NCI-H1092 (cell line): ENCODE measurements around the gene ZNF678.

Experiments used
- DNase-seq: peaks from one replicate; lab custom pipeline; 2025; lab: John Stamatoyannopoulos, UW

ZNF678 gene

DNA sequence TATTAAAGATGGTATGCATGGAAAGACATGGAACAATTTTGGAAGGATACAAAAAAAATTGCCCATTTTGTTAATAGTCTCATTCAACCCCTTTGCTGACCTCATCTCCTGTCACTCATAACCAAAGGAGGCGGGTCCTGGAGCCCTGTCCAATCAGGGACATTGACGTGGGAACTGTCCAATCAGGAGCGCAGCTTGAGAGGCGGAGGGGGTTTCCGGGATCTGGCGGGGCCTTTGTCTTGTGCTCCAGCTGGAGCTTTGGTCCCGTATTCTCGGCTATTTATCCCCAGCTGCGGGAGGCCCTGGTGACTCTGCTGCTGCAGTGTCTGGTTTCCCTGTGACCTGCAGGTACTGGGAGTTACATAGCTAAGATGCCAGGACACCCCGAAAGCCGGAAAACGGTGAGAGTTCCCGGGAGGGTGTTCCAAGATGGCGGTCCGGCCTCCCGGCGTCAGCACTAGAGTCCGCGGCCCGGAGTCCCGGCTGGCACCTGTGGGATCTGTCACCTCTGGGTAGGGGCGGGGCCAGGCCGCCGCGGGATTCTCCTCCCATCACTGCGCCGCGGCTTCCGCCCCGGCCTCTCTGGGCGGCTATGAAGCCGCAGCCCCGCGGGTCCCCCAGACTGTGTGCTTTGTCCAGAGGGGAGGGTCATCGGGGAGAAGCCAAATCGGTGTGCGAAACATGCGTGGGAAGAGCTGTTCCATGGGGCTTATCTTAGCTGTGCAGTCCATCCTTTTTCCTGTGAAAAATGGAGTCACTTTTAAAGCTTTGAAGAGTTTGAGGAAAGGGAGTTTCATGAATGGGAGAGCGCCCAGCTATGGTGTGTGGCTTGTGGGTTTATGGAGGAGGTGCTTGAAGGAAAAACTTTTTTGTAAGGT lies at the start of gene ZNF678:
ZNF678 (plus strand) TSS at position 233 of the 878 bp plus-strand sequence. CDS start 87,436 bp downstream, outside the sequence.
- DNase-seq: peak; percentile 97

DNA sequence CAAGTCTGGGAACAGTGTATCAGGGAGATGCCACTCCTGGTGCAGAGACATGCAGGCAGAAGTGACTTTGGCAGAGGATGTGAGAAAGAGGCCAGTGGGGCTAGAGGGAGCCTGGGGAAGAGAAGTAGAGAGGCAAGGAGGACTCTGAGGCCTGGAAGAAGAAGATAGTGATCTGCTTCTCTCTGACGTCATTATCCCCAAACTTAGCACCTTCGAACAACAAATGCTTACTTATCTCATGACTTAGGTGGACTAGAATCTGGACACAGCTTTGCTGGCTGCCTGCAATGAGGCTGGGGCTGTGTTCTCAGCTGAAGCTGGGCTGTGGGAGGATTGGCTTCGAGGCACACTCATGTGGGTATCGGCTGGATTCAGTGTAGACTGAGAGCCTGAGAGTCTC lies 44.5 kb upstream of the ZNF678 start:
- no peak for DNase-seq

DNA sequence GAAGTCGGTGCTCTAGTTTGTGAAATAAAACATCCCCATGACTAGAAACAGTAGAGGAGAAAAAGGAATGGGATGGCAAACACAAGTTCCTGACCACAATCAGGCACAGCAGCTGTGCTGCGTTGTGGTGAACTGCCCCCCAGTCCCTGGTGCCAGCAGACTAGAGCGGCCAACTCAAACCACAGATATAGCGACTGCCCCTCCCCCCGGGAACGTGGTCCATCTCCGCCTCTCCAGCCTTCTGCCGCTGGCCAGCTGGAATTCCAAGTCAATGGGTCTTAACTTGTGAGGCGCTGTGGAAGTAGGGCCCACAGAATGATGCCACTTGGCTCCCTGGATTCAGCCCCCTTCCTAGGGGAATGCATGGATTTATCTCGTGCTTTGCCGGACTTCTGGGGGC lies 41.6 kb upstream of the ZNF678 start:
- no peak for DNase-seq

DNA sequence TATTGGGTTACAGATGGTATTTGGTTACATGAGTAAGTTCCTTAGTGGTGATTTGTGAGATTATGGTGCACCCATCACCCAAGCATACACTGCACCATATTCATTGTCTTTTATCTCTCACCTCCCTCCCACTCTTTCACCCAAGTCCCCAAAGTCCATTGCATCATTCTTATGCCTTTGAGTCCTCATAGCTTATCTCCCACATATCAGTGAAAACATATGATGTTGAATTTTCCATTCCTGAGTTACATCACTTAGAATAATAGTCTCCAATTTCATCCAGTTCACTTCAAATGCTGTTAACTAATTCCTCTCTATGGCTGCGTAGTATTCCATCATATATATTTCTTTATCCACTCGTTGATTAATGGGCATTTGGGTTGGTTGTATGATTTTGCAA lies 36.8 kb upstream of the ZNF678 start:
- no peak for DNase-seq

DNA sequence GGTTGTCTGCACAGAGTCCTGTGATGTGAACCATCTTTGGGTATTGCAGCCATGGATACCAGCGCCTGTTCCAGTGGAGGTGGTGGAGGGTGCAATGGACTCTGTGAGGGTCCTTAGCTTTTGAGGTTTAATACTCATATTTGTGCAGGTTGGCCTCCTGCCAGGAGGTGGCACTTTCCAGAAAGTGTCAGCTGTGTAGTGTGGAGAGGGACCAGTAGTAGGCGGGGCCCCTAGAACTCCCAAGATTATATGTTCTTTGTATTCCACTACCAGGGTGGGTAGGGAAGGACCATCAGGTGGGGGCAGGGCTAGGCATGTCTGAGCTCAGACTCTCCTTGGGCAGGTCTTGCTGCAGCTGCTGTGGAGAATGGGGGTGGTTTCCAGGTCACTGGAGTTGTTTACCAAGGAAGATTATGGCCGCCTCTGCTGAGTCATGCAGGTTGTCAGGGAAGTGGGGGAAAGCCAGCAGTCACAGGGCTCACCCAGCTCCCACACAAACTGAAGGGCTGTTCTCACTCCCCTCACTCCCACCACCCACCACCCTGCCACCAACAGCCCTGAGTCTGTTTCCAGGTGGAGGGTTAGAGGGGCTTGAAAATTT lies 31.2 kb upstream of the ZNF678 start:
- DNase-seq: no peak

DNA sequence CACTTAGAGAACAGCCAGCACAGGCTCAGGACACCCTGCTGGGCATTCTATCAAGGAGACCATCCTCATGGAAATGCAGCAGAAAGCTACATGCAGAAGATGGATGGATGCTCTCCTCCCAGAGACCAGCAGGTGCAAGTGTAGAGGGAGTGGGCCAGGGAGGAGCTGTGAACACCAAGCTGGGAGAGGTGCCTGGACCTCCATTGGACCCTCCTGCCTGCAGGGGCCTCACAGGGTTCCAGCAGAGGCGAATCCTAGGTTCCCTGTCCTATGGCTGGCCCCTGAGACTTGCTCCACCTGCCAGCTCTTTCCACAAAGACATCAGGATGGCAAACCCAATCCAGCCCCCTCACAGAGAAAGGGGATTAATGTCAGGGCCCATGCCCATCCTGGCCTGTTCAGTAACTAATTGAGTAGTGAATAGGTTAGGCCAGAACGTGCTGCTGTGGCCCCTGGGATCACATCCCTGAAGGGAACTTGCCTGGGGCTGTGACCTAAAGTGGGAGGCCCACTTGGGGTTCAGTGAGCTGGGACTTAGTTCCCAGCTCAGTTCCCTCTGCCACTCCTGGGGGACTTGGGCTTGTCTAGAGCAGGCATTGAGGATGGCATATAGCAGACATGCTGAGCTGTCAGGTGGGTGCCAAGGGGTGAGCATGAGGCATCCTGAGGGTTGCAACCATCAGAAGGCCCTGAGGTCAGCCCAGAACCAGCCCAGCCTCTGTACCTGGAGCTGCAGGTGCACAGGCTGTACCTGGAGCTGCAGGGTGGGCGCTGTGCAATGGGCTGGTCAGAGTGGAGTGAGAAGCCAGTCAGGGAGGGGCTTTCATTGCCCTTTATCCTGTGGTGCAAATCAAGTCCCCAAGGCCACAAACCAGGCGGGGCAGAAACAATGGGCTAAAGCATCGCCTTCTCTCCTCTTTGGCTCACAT lies 22.9 kb upstream of the ZNF678 start:
- DNase-seq: no peak

DNA sequence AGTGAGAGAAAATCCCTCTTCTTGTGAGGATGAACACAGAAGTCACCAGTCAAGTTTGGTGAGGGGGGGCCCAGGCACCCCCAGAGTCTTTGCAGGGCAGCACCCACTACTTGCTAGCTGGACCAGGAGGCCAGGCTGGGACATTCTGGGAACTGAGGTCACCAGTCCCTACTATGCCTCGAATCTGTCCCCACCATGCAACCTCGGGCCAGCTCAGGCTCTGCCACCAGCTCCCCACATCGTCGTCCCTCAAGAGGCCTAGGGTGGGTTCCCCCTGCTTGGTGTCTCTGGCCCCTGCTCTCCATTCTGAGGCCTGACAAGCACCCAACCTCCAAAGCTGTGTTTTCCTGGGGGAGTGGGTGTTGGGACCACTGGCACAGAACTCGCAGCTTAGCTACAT lies 22.2 kb upstream of the ZNF678 start:
- DNase-seq: no peak

DNA sequence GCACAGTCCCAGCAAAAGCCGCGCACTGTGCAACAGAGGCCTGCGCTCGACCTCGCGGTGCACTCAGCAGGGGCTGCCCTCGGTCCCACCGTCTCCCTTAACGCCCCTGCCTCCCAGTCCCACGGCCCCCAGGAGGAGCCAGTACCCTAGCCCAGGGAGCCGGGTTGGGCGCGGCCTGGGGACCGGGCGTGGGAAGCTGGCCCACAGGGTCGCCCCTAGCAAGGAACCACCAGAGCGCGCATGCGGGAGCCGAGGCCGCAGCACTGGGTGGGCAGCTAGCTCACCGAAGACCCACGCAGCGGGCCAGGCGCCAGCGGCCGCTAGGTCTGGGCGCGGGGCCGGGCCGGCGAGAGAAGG lies 21.6 kb upstream of the ZNF678 start:
- no peak for DNase-seq

DNA sequence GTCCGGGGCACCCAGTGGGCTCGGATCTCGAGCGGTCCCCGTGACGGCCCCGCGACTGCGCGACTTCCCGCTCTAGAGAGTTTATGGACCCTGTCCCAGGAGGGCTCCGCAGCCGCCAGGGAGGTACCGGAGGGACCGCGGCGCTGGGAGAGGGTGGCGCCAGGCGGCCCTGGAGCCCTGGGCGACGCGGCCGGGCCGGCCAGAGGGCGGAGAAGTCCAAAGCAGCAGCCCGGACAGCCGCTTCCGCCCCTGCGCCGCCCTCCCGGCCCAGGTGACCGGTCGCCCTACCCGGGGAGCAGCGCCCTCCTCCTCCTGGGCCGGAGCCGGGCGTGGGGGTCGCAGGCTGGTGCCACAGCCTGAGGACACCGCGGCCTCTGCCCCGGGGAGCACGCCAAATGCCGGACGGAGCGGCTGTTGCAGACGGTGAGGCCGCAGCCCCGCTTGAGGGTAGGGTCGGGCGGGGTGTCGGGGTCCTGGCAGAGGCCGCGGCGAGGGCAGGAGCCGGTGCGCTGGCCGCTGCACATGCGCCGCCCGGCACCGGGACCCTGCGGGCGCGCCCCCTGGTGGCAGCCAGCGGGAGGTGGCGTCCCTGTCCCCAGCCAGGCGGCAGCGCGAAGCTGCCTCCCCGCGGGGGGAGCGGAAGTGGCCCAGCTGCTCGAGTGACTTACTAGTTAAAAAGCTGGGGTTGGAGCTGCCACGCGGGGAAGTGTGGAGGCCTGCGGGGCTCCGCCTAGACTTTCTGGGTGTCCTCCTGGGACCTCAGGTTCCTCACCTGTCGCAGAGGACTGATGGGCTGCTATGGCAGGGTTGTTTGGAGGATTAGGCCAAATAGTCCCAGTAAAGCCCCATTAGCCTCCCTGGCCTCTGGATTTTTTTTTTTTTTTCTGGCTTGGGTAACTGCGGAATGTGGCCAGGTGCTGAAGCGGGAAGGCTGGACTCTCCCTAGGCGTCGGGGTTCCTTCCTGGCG lies 20.9 kb upstream of the ZNF678 start:
- DNase-seq: peak; percentile 47

DNA sequence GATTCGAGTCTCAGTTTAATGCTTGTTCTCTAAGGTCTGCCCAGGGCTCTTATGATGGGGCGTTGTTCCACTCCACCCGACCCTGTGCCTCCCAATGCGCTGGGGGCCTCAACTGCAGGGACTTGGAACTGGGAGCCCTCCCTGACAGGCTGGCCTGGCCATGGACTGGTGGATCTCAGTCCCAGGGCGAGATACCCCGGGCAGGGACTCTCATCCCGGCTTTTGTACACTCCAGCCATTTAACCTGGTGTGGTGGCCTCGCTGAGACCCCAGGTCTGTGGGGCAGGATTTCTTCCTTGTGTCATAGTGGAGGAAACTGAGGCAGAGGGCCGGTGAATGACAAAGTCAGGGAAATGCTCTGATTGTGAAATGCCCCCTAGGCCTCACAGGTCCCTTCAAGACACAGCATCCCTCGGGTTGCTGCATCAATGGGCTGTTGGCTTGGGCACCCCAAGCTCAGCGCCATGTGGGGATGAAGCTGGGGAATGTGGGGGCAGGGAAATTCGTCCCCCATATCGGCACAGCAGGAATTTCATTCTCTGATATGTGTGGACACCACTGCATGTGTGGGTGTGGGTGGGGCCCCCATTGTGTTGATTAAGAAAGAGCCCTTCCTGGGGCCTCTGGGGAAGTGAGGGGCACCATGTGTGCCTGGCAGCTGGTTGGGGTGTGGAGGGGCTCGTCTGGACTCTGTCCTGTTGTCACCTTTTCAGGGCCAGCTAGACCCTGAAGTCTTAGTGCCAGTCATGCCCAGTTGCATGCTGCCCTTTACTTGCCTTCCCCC lies 19.9 kb upstream of the ZNF678 start:
- no peak for DNase-seq

DNA sequence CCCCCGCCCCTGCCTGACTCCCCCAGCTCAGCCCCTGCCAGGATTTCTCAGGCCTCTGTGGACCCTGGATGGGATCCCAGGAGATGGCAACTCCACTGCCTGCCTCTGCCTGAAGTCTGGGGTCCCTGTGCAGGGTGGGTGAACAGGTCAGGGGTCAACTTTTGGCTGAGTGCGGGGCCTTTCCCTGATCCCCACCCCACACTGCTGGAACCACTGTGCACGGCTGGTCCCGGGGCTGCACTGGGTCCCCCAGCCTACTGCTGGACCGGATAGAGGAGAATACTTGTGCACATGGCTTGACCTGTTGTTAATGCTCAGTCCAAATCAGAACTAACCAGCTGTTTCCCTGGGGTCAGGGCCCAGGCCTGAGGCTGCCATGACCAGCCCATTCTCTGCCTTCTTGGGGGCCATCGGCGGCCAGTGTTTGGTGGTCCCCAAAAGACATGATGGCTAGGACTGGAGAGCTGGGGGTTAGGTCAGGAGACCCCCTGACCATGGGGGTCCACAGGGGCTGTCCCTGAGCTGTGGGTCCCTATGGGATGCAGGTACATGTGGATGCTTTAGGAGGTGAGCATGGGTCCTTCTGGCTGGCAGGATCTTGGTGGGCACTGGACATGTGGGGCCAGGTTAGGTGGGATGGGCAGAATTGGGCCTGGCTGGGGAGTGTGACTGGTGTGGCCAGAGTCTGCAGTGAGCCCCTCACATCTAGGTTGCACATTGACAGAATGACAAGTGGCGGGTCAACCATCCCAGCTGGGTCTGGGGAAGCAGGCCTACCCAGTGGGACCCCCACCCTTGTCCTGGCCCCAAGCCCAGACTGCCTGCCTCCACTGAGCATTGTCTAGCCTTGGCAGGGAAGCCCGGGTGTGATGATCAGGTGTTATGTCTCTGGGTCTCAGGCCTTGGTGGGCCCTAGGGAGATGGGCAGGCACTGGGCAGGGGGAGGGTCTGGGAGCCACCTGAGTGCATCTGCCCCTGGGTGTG lies 19.0 kb upstream of the ZNF678 start:
- DNase-seq: no peak

DNA sequence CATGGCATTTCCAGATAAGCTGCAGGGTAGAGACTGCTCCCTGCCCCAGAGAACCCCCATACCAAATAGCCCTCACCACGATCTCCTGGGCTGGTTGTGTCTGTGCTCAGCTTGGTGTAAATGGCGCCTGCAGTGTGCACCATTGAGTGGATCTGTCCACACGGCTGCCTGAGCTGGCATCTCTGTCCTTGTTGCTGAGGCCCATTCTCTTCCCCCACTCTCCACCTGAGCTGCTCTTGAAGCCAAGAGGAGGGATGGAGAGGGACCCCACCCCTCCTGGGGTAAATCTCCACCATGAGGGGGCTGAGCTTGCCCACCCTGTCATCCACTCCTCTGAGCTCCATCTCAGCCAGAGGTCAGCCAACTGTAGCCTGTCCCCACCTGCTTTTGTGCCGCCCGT lies 18.0 kb upstream of the ZNF678 start:
- no peak for DNase-seq

DNA sequence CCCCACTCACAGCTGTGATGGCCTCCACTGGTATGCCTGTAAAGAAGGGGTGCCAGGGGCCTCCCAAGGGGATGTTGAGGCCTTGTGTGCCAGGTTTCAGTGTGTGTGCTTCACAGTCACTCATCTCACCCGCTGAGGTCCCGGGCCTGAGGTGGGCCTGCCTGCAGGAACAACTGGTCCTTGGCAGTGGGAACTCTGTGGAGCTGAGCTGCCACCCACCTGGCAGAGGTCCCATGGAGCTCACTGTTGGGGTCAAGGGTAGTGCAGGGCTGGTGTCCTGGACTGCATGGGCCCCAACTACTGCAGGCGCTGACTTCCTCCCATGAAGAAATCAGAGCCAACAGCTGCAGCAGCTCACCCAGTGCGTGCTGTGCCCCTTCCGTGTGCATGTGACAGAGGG lies 17.3 kb upstream of the ZNF678 start:
- DNase-seq: no peak

DNA sequence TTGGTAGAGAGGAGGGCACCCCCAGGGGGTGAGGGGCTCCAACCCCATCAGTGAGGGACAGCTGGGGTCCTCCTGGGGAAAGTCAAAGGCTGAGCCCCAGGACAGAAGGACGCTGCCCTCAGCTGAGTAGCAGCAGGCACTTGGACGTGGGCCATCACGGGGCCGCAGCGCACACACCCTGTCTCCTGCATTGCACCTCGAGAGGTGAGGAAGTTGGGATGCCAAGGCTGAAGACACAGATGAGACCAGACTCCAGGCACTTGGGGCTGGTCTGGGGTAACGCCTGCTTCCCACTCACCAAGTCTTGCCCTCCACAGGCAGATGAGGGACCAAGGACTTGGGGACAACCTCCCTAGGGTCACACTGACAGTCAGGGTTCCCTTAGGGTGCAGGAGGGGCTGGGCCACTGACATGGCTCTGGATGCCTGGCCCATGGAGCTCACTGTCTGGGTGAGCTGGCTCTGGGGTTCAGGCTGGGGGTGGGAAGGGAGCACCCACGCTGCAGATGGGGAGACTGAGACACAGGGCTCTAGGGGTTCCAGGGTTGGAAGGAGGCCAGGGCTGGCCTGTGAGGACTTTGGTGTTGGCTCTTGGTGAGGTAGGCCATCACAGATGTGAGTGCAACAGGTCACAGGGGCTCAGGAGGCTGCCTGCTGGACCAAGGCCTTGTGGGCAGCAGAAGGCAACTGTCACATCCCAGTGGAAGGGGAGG lies 16.6 kb upstream of the ZNF678 start:
- DNase-seq: no peak

DNA sequence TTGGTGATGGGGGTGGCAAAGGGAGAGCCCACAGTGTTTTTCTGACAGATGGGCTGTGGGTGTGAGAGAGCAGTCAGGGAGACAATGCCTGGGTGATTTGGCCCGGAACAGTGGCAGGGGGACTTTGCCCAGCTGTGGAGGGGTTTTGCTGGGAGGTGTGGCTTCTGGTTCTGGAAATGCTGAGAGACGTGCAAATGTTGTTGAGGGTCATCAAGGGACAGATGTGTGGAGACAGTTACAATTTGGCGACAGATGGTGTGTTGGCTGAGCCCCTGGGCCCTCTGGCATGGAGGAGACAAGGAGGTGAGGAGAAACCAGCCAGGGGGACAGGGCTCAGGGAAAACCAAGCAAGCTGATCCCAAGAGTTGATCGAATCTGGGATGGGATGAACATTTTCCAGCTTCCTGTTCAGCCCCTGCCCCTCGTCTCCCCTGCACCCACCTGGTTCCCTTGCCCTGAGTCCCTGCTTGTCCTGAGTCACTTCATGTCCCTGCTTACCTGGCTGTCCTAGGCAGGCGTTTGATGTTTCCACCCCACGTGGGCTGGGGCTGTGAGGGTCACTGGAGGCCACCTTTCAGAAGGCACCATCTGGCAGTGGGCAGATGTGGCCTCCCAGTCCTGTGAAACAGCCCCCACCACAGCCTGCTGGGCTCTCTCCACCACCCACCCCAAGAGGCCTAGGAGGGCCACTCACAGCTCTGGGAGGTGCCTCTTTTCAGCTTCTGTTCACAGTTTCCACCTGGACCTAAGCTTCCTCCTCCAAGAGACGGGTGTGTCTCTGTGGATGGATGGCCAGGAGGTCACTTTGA lies 15.8 kb upstream of the ZNF678 start:
- DNase-seq: no peak

DNA sequence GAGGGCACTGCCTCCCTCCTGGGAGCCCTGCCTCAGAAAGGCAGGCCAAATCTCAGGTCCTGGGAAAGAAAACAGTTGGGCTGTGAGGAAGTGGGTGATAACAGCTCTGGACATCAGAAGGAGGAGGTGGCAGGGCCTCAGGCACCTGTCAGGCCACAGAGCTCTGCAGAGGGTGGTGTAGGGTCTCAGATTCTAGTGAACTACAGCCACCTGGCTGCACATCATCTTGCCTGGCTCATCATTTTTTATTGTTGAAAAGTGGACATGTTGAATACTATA lies 15.3 kb upstream of the ZNF678 start:
- DNase-seq: no peak

DNA sequence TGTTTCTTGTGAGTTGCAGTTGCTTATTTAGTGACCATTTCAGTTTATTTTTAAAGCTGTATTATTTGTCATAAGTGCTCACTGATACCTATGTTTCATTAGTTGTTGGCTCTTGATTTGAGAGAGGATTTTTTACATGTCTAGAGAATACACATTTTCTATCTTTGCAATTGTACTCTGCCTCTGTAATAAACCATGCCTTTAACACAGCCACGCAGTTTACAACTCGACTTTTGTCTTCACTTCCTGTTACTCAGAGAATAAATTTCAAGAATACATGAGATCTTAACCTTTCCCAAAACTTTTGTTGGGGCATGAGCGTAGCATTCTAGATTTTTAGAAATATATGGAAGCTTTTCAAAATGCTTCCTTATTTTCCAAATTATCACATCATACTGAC lies 14.9 kb upstream of the ZNF678 start:
- DNase-seq: no peak

DNA sequence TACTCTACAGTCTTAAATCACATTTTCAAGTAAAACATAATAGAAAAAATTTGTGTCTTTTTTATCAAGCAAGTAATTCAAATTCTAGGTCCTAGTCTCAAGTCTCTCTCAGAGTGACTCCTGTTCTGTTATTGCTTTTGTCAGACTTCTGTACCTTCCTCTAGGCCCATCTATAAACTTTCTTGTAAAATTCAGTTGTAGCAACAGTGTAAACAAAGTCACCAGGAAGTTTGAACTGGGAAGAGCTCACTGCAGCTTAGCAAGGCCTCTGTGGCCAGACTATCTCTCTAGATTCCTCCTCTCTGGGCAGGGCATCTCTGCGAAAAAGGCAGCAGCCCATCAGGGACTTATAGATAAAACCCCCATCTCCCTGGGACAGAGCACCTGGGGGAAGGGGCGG lies 13.5 kb upstream of the ZNF678 start:
- no peak for DNase-seq
